HCT116 (cell line): ENCODE data around the gene AP3D1. TPM values are rescaled to one million over a fixed set of nuclear protein-coding genes. Genes with fewer than 3 reads are reported as not detected.

ENCODE experiments used
- ATAC-seq: fragments of 200-7000 bp; cut with Tn5 transposase; 2 replicates; pipeline ENCODE4 v1.9.1; 2020; ENCODE audit warnings: mild to moderate bottlenecking, moderate library complexity
- BruUV-seq: library from RNA; stranded (reverse); fragments of 400-500 nt; replicated peaks from 2 replicates; lab custom pipeline; 2021; lab: Mats Ljungman, UMichigan
- CTCF ChIA-PET: fragments of 300-600 bp; sonication (Branson Sonifier 250); formaldehyde crosslinking; loops from one replicate; lab custom pipeline; 2021; ENCODE audit warnings: antibody characterized with exemption; lab: Charles Lee
- POLR2A ChIA-PET: fragments of 300-600, 350-600 bp; sonication (Branson Sonifier 250); formaldehyde crosslinking; loops from one replicate; lab custom pipeline; 2021; ENCODE audit warnings: antibody characterized with exemption; lab: Charles Lee
- RAD21 ChIA-PET, 2 experiments: fragments of 300-600 bp; sonication (Branson Sonifier 250); formaldehyde crosslinking; loops; one replicate each; lab custom pipeline; 2023; ENCODE audit warnings: low total read pairs in 2 of 2; ENCODE audit not compliant: uncharacterized antibody in 2 of 2, unreplicated experiment in 2 of 2, low non-redundant PET in 1 of 2; lab: Charles Lee
- DNase-seq: peaks from one replicate; pipeline ENCODE4 v3.0.0-alpha.2; 2010; ENCODE audit warnings: low read depth, low spot score
- H2AFZ ChIP-seq: fragments of 200-600 bp; shearing (Covaris generic), sonication (generic); 2 replicates; pipeline ENCODE4 v1.6.1; 2017; ENCODE audit warnings: low read depth, mixed run types, mixed read lengths, antibody characterized with exemption, low read length; ENCODE audit not compliant: poor library complexity, severe bottlenecking
- H3K27ac ChIP-seq: 2 replicates; pipeline ENCODE4 v1.5.1; 2012; ENCODE audit warnings: low read depth, low read length
- H3K27me3 ChIP-seq: fragments of 200-600 bp; sonication (generic); 2 replicates; pipeline ENCODE4 v1.6.1; 2016; ENCODE audit warnings: mixed run types, low read length, mixed read lengths; ENCODE audit not compliant: insufficient read depth
- H3K36me3 ChIP-seq, 2 experiments: fragments of 200-500 bp in 1 of 2; fragments of 200-600 bp in 1 of 2; sonication (Bioruptor generic) in 1 of 2; sonication (generic) in 1 of 2; 2 replicates each; pipeline versions ENCODE4 v1.5.1 to v1.6.1; 2014 to 2016; ENCODE audit warnings: low read length in 2 of 2, inconsistent platforms in 1 of 2, mixed read lengths in 1 of 2, mixed run types in 1 of 2; ENCODE audit not compliant: insufficient read depth in 2 of 2, control insufficient read depth in 1 of 2
- H3K4me1 ChIP-seq, 2 experiments: fragments of 200-600 bp in 1 of 2; sonication (generic) in 1 of 2; 2 replicates each; pipeline versions ENCODE4 v1.5.1 to v1.6.1; 2012 to 2017; ENCODE audit warnings: low read length in 2 of 2, inconsistent platforms in 1 of 2, mild to moderate bottlenecking in 1 of 2, mixed read lengths in 1 of 2, mixed run types in 1 of 2, moderate library complexity in 1 of 2; ENCODE audit not compliant: insufficient read depth in 2 of 2, control insufficient read depth in 1 of 2
- H3K4me2 ChIP-seq: fragments of 200-600 bp; sonication (generic); 2 replicates; pipeline ENCODE4 v1.6.1; 2017; ENCODE audit warnings: mixed run types, low read length, mixed read lengths
- H3K4me3 ChIP-seq, 2 experiments: fragments of 200-600 bp in 1 of 2; sonication (generic) in 1 of 2; replicated peaks in 1 of 2; 2 replicates each; pipeline ENCODE4 v1.5.1; 2011 to 2016; ENCODE audit warnings: low read length in 2 of 2, control low read depth in 1 of 2, low read depth in 1 of 2, mild to moderate bottlenecking in 1 of 2, mixed read lengths in 1 of 2, mixed run types in 1 of 2
- H3K79me2 ChIP-seq: fragments of 200-600 bp; sonication (generic); 2 replicates; pipeline ENCODE4 v1.6.1; 2017; ENCODE audit warnings: mild to moderate bottlenecking, mixed run types, low read length, moderate library complexity, mixed read lengths; ENCODE audit not compliant: insufficient read depth
- H3K9ac ChIP-seq: fragments of 200-600 bp; sonication (generic); 2 replicates; pipeline ENCODE4 v1.6.1; 2016; ENCODE audit warnings: low read length, mixed read lengths
- H3K9me2 ChIP-seq: fragments of 200-600 bp; sonication (generic), shearing (Covaris generic); 2 replicates; pipeline ENCODE4 v1.6.1; 2017; ENCODE audit warnings: mixed run types, mild to moderate bottlenecking, moderate library complexity; ENCODE audit not compliant: insufficient read depth
- H3K9me3 ChIP-seq, 2 experiments: fragments of 200-500 bp in 1 of 2; fragments of 200-600 bp in 1 of 2; sonication (Bioruptor generic) in 1 of 2; sonication (generic) in 1 of 2; 2 replicates each; pipeline ENCODE4 v1.6.1; 2014 to 2017; ENCODE audit warnings: low read length in 2 of 2, mixed read lengths in 2 of 2, inconsistent platforms in 1 of 2, low read depth in 1 of 2, mild to moderate bottlenecking in 1 of 2, mixed run types in 1 of 2, moderate library complexity in 1 of 2; ENCODE audit not compliant: control insufficient read depth in 1 of 2, insufficient read depth in 1 of 2
- H4K20me1 ChIP-seq: fragments of 200-600 bp; sonication (generic), shearing (Covaris generic); 2 replicates; pipeline ENCODE4 v1.6.1; 2017; ENCODE audit warnings: mixed run types, mild to moderate bottlenecking, moderate library complexity; ENCODE audit not compliant: insufficient read depth
- ATF3 ChIP-seq: IDR thresholded peaks from 2 replicates; pipeline ENCODE4 v1.6.1; 2012
- CBX3 ChIP-seq: IDR thresholded peaks from 2 replicates; pipeline ENCODE4 v1.6.1; 2012; ENCODE audit warnings: low read depth
- CEBPB ChIP-seq: IDR thresholded peaks from 2 replicates; pipeline ENCODE4 v1.6.1; 2012; ENCODE audit warnings: low read depth
- ELF1 ChIP-seq: IDR thresholded peaks from 2 replicates; pipeline ENCODE4 v1.6.1; 2012; ENCODE audit warnings: low read depth, borderline replicate concordance
- EZH2 ChIP-seq: fragments of 200-600 bp; sonication (generic); IDR thresholded peaks from 2 replicates; pipeline ENCODE4 v1.6.1; 2017; ENCODE audit warnings: antibody characterized with exemption, mixed run types
- EZH2phosphoT487 ChIP-seq: fragments of 200-600 bp; IDR thresholded peaks from 2 replicates; pipeline ENCODE4 v1.6.1; 2018; ENCODE audit warnings: antibody characterized with exemption, borderline replicate concordance
- FOSL1 ChIP-seq: IDR thresholded peaks from 2 replicates; pipeline ENCODE4 v1.6.1; 2012; ENCODE audit warnings: low read depth
- POLR2AphosphoS5 ChIP-seq: IDR thresholded peaks from 2 replicates; pipeline ENCODE4 v1.6.1; 2011; ENCODE audit warnings: mild to moderate bottlenecking, low read depth, low read length, moderate library complexity
- RAD21 ChIP-seq: IDR thresholded peaks from 2 replicates; pipeline ENCODE4 v1.6.1; 2012; ENCODE audit warnings: low read depth, mild to moderate bottlenecking
- SIN3A ChIP-seq: IDR thresholded peaks from 2 replicates; pipeline ENCODE4 v1.6.1; 2012; ENCODE audit warnings: low read depth
- SP1 ChIP-seq: IDR thresholded peaks from 2 replicates; pipeline ENCODE4 v1.6.1; 2012; ENCODE audit warnings: low read depth
- SRF ChIP-seq: IDR thresholded peaks from 2 replicates; pipeline ENCODE4 v1.6.1; 2012; ENCODE audit warnings: low read depth
- TCF7L2 ChIP-seq: IDR thresholded peaks from 2 replicates; pipeline ENCODE4 v1.7.0; 2011; ENCODE audit warnings: borderline replicate concordance, inconsistent platforms; ENCODE audit not compliant: insufficient read depth, insufficient read length; ENCODE audit errors: extremely low read depth
- YY1 ChIP-seq: IDR thresholded peaks from 2 replicates; pipeline ENCODE4 v1.6.1; 2011; ENCODE audit warnings: low read length, low read depth, moderate library complexity, mild to moderate bottlenecking; ENCODE audit not compliant: insufficient replicate concordance; ENCODE audit errors: extremely low read depth
- ZFX ChIP-seq: fragments of 450-650 bp; IDR thresholded peaks from 2 replicates; pipeline ENCODE4 v1.6.1; 2017
- ZNF274 ChIP-seq: fragments of 200-500 bp; sonication (Bioruptor generic); IDR thresholded peaks from 2 replicates; pipeline ENCODE4 v1.6.1; 2014; ENCODE audit warnings: mild to moderate bottlenecking, low read depth, low read length, inconsistent platforms
- intact Hi-C: fragments of 100-400 bp; cut with micrococcal nuclease; formaldehyde crosslinking; loops from 2 replicates; pipeline ENCODE4 v1.10.0; 2022
- total RNA-seq: library from RNA; stranded (reverse); gene quantifications from one replicate; pipeline ENCODE4 v1.2.1, GENCODE V29; 2021; ENCODE audit not compliant: unreplicated experiment
- TF ChIP-seq, protein P1 (sequence below): IDR thresholded peaks from 2 replicates; pipeline ENCODE4 v1.6.1; 2012
- TF ChIP-seq, protein P2 (sequence below), 3 experiments: fragments of 200-600 bp in 1 of 3; sonication (generic) in 1 of 3; IDR thresholded peaks in 2 of 3; conservative IDR thresholded peaks in 1 of 3; 2 replicates each; pipeline ENCODE4 v1.5.1; 2012 to 2017; ENCODE audit warnings: low read depth in 2 of 3, low read length in 2 of 3, antibody characterized with exemption in 1 of 3, borderline replicate concordance in 1 of 3, control low read depth in 1 of 3, mild to moderate bottlenecking in 1 of 3, mixed read lengths in 1 of 3, mixed run types in 1 of 3, moderate library complexity in 1 of 3; ENCODE audit not compliant: insufficient read depth in 1 of 3

The AP3D1 gene
- total RNA-seq, 1 experiment from 2014 or later = 137 TPM

DNA sequence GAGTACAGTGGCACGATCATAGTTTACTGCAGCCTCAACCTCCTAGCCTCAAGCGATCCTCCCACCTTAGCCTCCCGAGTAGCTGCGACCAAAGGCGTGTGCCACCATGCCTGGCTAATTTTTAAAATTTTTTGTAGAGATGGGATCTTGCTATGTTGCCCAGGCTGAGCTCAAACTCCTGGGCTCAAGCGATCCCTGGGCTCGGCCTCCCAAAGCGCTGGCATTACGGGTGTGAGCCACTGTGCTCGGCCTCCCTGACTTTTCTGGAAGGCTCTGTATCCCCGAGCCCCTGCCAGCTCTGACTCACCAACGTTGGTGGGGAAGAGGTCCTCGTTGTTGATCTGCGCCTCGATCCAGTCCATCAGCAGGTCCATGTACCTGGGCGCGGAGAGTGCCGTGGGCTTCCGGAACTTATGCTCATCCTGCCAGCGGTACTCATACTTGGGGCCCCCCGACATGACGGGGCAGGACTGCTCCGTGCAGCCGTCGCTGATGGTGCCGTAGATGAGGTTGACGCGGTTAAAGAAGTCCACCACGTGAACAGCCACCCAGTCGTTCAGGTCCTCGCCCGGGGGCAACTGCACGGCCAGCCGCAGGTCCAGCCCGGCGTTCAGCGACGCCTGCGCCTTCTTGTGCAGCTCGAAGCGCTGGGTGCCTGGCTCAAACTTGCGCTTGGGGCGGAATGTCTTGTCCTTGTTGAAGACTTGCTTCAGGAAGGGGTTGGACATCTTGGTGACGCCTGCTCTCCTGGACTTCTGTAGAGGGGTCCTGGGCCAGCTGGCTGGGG, 73.3 kb downstream of the AP3D1 start:
- peaks cover 3 to 4% of the 10 kb centered on the region in 2 experiments; a peak in 2 of 4 replicates for H3K36me3 ChIP-seq
- no peak overlapping the region for H3K4me3 ChIP-seq
- RAD21 ChIA-PET = no interaction called here
- H3K79me2 ChIP-seq = no peaks in the 10 kb centered on the region
- DNase-seq (no peak), ATAC-seq (no peak)
- no peak overlapping the region for H2AFZ ChIP-seq
- no peaks in the 10 kb centered on the region for H3K27me3 ChIP-seq
- no peak overlapping the region for H3K4me2 ChIP-seq
- intact Hi-C loops = no loop called here
- CTCF ChIA-PET = no interaction called here
- POLR2A ChIA-PET = no interaction called here
- no peaks in the 10 kb centered on the region for H3K9me2 ChIP-seq
- H4K20me1 ChIP-seq = no peaks in the 10 kb centered on the region
- H3K27ac ChIP-seq = no peak overlapping the region
- no peak overlapping the region for H3K9ac ChIP-seq
- no TSS peak for BruUV-seq
- peaks cover 3 to 13% of the 10 kb centered on the region in 2 experiments; a peak in 2 of 4 replicates for H3K4me1 ChIP-seq
- H3K9me3 ChIP-seq = no peaks in the 10 kb centered on the region
- no peak for TF ChIP-seq ATF3
- no peak for TF ChIP-seq ELF1
- no peak for TF ChIP-seq YY1
- TF ChIP-seq ZNF274 = no peak
- no peak for TF ChIP-seq POLR2AphosphoS5
- no peak for TF ChIP-seq CEBPB
- TF ChIP-seq SRF = no peak

- ATAC-seq = no peak
- Histone ChIP-seq H3K9me2 (no peaks in the 10 kb centered on the region), H3K27ac (no peak overlapping the region), H3K4me1 (peaks cover 3 to 13% of the 10 kb centered on the region in 2 experiments; a peak in 2 of 4 replicates), H3K4me2 (no peak overlapping the region), H2AFZ (no peak overlapping the region), H4K20me1 (no peaks in the 10 kb centered on the region), H3K27me3 (no peaks in the 10 kb centered on the region), H3K9ac (no peak overlapping the region), H3K4me3 (no peak overlapping the region), H3K36me3 (peaks cover 3 to 4% of the 10 kb centered on the region in 2 experiments; a peak in 2 of 4 replicates), H3K79me2 (no peaks in the 10 kb centered on the region), H3K9me3 (no peaks in the 10 kb centered on the region)
- intact Hi-C loops = no loop called here
- ChIA-PET RAD21 (no interaction called here), CTCF (no interaction called here), POLR2A (no interaction called here)
- no peak for DNase-seq
- BruUV-seq = no TSS peak
- TF ChIP-seq SIN3A (no peak), TCF7L2 (no peak), RAD21 (no peak), POLR2AphosphoS5 (no peak), SP1 (no peak), FOSL1 (no peak), EZH2phosphoT487 (no peak), EZH2 (no peak), CBX3 (no peak), CEBPB (no peak), ZFX (no peak), SRF (no peak), ATF3 (no peak)
- TF ChIP-seq, protein P1, sequence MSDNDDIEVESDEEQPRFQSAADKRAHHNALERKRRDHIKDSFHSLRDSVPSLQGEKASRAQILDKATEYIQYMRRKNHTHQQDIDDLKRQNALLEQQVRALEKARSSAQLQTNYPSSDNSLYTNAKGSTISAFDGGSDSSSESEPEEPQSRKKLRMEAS = no peak
- TF ChIP-seq, protein P2, sequence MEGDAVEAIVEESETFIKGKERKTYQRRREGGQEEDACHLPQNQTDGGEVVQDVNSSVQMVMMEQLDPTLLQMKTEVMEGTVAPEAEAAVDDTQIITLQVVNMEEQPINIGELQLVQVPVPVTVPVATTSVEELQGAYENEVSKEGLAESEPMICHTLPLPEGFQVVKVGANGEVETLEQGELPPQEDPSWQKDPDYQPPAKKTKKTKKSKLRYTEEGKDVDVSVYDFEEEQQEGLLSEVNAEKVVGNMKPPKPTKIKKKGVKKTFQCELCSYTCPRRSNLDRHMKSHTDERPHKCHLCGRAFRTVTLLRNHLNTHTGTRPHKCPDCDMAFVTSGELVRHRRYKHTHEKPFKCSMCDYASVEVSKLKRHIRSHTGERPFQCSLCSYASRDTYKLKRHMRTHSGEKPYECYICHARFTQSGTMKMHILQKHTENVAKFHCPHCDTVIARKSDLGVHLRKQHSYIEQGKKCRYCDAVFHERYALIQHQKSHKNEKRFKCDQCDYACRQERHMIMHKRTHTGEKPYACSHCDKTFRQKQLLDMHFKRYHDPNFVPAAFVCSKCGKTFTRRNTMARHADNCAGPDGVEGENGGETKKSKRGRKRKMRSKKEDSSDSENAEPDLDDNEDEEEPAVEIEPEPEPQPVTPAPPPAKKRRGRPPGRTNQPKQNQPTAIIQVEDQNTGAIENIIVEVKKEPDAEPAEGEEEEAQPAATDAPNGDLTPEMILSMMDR (IDR thresholded peaks at IDR 0.05 in 2 of 3, conservative IDR thresholded peaks at IDR 0.05 in 1 of 3; ENCODE audit: borderline replicate concordance in 1 of 3, insufficient read depth in 1 of 3, low read depth in 2 of 3, low read length in 2 of 3) = no peak
These were observed 74.0 kb downstream of the AP3D1 start for GRCh38 chr19:2077398-2077797.
